H1 (cell line): Measurements from ENCODE around the gene CTAG1A. TPM values are rescaled to one million over a fixed set of nuclear protein-coding genes. Genes with fewer than 3 reads are reported as not detected.

Experiments
- CTCF ChIA-PET: fragments of 300-600 bp; sonication (Branson Sonifier 250); formaldehyde crosslinking; loops from one replicate; lab custom pipeline; 2021; ENCODE audit not compliant: partially characterized antibody; lab: Charles Lee
- POLR2A ChIA-PET: fragments of 300-600 bp; sonication (Branson Sonifier 250); formaldehyde crosslinking; loops from one replicate; lab custom pipeline; 2021; ENCODE audit warnings: inconsistent platforms; ENCODE audit not compliant: partially characterized antibody; lab: Charles Lee
- DNase-seq, 2 experiments: peaks; one replicate each; pipeline versions ENCODE4 v3.0.0 to v3.0.0-alpha.2; 2010 to 2022; ENCODE audit warnings: low spot score in 2 of 2, low read depth in 1 of 2, mixed read lengths in 1 of 2
- FAIRE-seq: peaks from 2 replicates; lab custom pipeline; 2011; peaks lifted over from hg19 to GRCh38; lab: Jason Lieb, UNC
- H2AFZ ChIP-seq: 2 replicates; pipeline ENCODE4 v1.8.1; 2012; ENCODE audit warnings: low read length, inconsistent platforms
- H2AK5ac ChIP-seq: 2 replicates; pipeline ENCODE4 v1.6.1; 2013; ENCODE audit warnings: low read depth, low read length
- H2BK120ac ChIP-seq: replicated peaks from 2 replicates; pipeline ENCODE3; 2013; ENCODE audit warnings: low read depth, low read length, inconsistent platforms
- H2BK12ac ChIP-seq: 2 replicates; pipeline ENCODE4 v1.6.1; 2013; ENCODE audit warnings: low read depth, low read length
- H2BK15ac ChIP-seq: 2 replicates; pipeline ENCODE4 v1.6.1; 2013; ENCODE audit warnings: low read length
- H2BK20ac ChIP-seq: 2 replicates; pipeline ENCODE4 v1.6.1; 2013; ENCODE audit warnings: low read length
- H2BK5ac ChIP-seq: 2 replicates; pipeline ENCODE4 v1.6.1; 2013; ENCODE audit warnings: low read depth, low read length
- H3K14ac ChIP-seq: 2 replicates; pipeline ENCODE4 v1.6.1; 2013; ENCODE audit warnings: inconsistent platforms; ENCODE audit not compliant: insufficient read length
- H3K18ac ChIP-seq: 2 replicates; pipeline ENCODE4 v1.6.1; 2013; ENCODE audit warnings: low read length; ENCODE audit errors: extremely low read depth
- H3K23ac ChIP-seq: 2 replicates; pipeline ENCODE4 v1.6.1; 2013; ENCODE audit warnings: inconsistent platforms; ENCODE audit not compliant: insufficient read length
- H3K23me2 ChIP-seq: 2 replicates; pipeline ENCODE4 v1.6.1; 2013; ENCODE audit warnings: low read depth, low read length
- H3K27ac ChIP-seq: 2 replicates; pipeline ENCODE4 v1.6.1; 2011; ENCODE audit warnings: low read depth, low read length, inconsistent platforms
- H3K27me3 ChIP-seq, 4 experiments: replicated peaks in 1 of 4; 1 replicate in 1 of 4; 2 replicates in 3 of 4; pipeline versions ENCODE4 v1.6.1 to v1.8.1; 2011 to 2013; ENCODE audit warnings: low read length in 3 of 4, mild to moderate bottlenecking in 3 of 4, inconsistent platforms in 2 of 4, mixed read lengths in 2 of 4, moderate library complexity in 1 of 4; ENCODE audit not compliant: control insufficient read depth in 3 of 4, insufficient read depth in 3 of 4; ENCODE audit errors: extremely low read depth in 1 of 4
- H3K36me3 ChIP-seq, 4 experiments: 2 replicates each; pipeline versions ENCODE4 v1.6.1 to v1.8.1; 2011 to 2013; ENCODE audit warnings: mild to moderate bottlenecking in 4 of 4, low read length in 3 of 4, moderate library complexity in 2 of 4, control low read depth in 1 of 4, inconsistent platforms in 1 of 4; ENCODE audit not compliant: insufficient read depth in 4 of 4, control insufficient read depth in 2 of 4
- H3K4ac ChIP-seq: replicated peaks from 2 replicates; pipeline ENCODE3; 2013; ENCODE audit warnings: low read length, low read depth, mixed read lengths, inconsistent platforms; ENCODE audit not compliant: insufficient read length
- H3K4me1 ChIP-seq, 4 experiments: replicated peaks in 1 of 4; 1 replicate in 1 of 4; 2 replicates in 3 of 4; pipeline versions ENCODE4 v1.6.1 to v1.8.1; 2011 to 2013; ENCODE audit warnings: low read length in 3 of 4, inconsistent platforms in 2 of 4, mixed read lengths in 1 of 4; ENCODE audit not compliant: insufficient read depth in 4 of 4, control insufficient read depth in 3 of 4
- H3K4me2 ChIP-seq, 2 experiments: 2 replicates each; pipeline versions ENCODE4 v1.6.1 to v1.8.1; 2011 to 2013; ENCODE audit warnings: low read depth in 2 of 2, low read length in 2 of 2, control low read depth in 1 of 2, inconsistent platforms in 1 of 2, mild to moderate bottlenecking in 1 of 2; ENCODE audit not compliant: insufficient read depth in 1 of 2
- H3K4me3 ChIP-seq, 4 experiments: fragments of 200-600, 300-600 bp in 1 of 4; sonication (generic), shearing (Covaris generic), sonication (Bioruptor Twin) in 1 of 4; 2 replicates each; pipeline versions ENCODE4 v1.5.1 to v1.8.1; 2011 to 2016; ENCODE audit warnings: low read length in 4 of 4, low read depth in 3 of 4, control low read depth in 2 of 4, inconsistent platforms in 2 of 4, mild to moderate bottlenecking in 2 of 4, mixed read lengths in 1 of 4, moderate library complexity in 1 of 4; ENCODE audit not compliant: insufficient read depth in 2 of 4; ENCODE audit errors: extremely low read depth in 1 of 4
- H3K56ac ChIP-seq: replicated peaks from 2 replicates; pipeline ENCODE3; 2013; ENCODE audit warnings: low read depth, mild to moderate bottlenecking, mixed read lengths, low read length, inconsistent platforms; ENCODE audit not compliant: insufficient read length
- H3K79me1 ChIP-seq: 2 replicates; pipeline ENCODE4 v1.6.1; 2013; ENCODE audit warnings: low read depth, low read length, control low read depth
- H3K79me2 ChIP-seq, 2 experiments: 2 replicates each; pipeline versions ENCODE4 v1.6.1 to v1.8.1; 2012 to 2013; ENCODE audit warnings: low read length in 2 of 2, mild to moderate bottlenecking in 2 of 2, inconsistent platforms in 1 of 2; ENCODE audit not compliant: insufficient read depth in 2 of 2, control insufficient read depth in 1 of 2
- H3K9ac ChIP-seq, 4 experiments: replicated peaks in 1 of 4; 1 replicate in 1 of 4; 2 replicates in 3 of 4; pipeline versions ENCODE4 v1.6.1 to v1.8.1; 2011 to 2013; ENCODE audit warnings: low read depth in 3 of 4, low read length in 3 of 4, control low read depth in 2 of 4, mild to moderate bottlenecking in 2 of 4, moderate library complexity in 2 of 4, inconsistent platforms in 1 of 4; ENCODE audit errors: extremely low read depth in 1 of 4
- H3K9me3 ChIP-seq, 2 experiments: 2 replicates each; pipeline versions ENCODE4 v1.6.1 to v1.8.1; 2012 to 2013; ENCODE audit warnings: mild to moderate bottlenecking in 2 of 2, moderate library complexity in 2 of 2, control low read depth in 1 of 2, inconsistent platforms in 1 of 2, low read depth in 1 of 2, low read length in 1 of 2, mixed read lengths in 1 of 2; ENCODE audit not compliant: insufficient read depth in 2 of 2
- H4K20me1 ChIP-seq, 2 experiments: replicated peaks in 1 of 2; 2 replicates each; pipeline versions ENCODE3 to v1.8.1; 2011 to 2013; ENCODE audit warnings: inconsistent platforms in 2 of 2, low read length in 2 of 2, mild to moderate bottlenecking in 1 of 2; ENCODE audit not compliant: insufficient read depth in 2 of 2, control insufficient read depth in 1 of 2
- H4K5ac ChIP-seq: 2 replicates; pipeline ENCODE4 v1.6.1; 2013; ENCODE audit warnings: low read length, low read depth, mixed read lengths, inconsistent platforms; ENCODE audit not compliant: insufficient read length
- H4K8ac ChIP-seq: 2 replicates; pipeline ENCODE4 v1.8.0; 2013; ENCODE audit warnings: mild to moderate bottlenecking, moderate library complexity, low read length, inconsistent platforms; ENCODE audit not compliant: insufficient read depth; ENCODE audit errors: extremely low read depth
- H4K91ac ChIP-seq: replicated peaks from 2 replicates; pipeline ENCODE3; 2013; ENCODE audit warnings: low read length, mixed read lengths, inconsistent platforms; ENCODE audit not compliant: insufficient read length
- BACH1 ChIP-seq: IDR thresholded peaks from 2 replicates; pipeline ENCODE4 v1.6.1; 2012; ENCODE audit warnings: low read length, improper control_type of control experiment
- WGBS, 2 experiments: shearing (Covaris generic) in 1 of 2; methylation state at CpG; one replicate each; pipeline versions ENCODE4 v1.1.6 to v1.1.7; 2013 to 2015; ENCODE audit warnings: low lambda C conversion rate in 2 of 2, mixed read lengths in 2 of 2, inconsistent platforms in 1 of 2, low coverage in 1 of 2, missing lambda C conversion rate in 1 of 2; ENCODE audit not compliant: insufficient replicate concordance in 2 of 2, insufficient coverage in 1 of 2, insufficient read length in 1 of 2; ENCODE audit errors: extremely low coverage in 1 of 2, missing lambda C conversion rate in 1 of 2; 5-methylcytosine and 5-hydroxymethylcytosine counted together
- polyA plus RNA-seq, 7 experiments: library from polyadenylated mRNA; depleted of rRNA in 3 of 7; stranded (reverse) in 5 of 7; unstranded in 2 of 7; fragments of >200 nt in 5 of 7; fragments of 200-250 nt in 2 of 7; gene quantifications; 1 replicate in 5 of 7; 2 replicates in 1 of 7; 4 replicates in 1 of 7; pipeline versions ENCODE4 v1.2.1 to v1.2.3, GENCODE V29; 2011 to 2013; ENCODE audit warnings: missing spikeins in 2 of 7, mixed read lengths in 2 of 7
- total RNA-seq: library from RNA; stranded (reverse); fragmentation: NEBNext Ultra II Directional; extraction: Animal tissue kit (Norgen Biotek cat#: 25700); gene quantifications from 2 replicates; pipeline ENCODE4 v1.2.1, GENCODE V29; 2021

CTAG1A gene
- total and polyA plus RNA-seq, 2 of the 8 experiments (the other 6 are each of a cell fraction or from before 2014, with no cell fraction given) = not detected

DNA sequence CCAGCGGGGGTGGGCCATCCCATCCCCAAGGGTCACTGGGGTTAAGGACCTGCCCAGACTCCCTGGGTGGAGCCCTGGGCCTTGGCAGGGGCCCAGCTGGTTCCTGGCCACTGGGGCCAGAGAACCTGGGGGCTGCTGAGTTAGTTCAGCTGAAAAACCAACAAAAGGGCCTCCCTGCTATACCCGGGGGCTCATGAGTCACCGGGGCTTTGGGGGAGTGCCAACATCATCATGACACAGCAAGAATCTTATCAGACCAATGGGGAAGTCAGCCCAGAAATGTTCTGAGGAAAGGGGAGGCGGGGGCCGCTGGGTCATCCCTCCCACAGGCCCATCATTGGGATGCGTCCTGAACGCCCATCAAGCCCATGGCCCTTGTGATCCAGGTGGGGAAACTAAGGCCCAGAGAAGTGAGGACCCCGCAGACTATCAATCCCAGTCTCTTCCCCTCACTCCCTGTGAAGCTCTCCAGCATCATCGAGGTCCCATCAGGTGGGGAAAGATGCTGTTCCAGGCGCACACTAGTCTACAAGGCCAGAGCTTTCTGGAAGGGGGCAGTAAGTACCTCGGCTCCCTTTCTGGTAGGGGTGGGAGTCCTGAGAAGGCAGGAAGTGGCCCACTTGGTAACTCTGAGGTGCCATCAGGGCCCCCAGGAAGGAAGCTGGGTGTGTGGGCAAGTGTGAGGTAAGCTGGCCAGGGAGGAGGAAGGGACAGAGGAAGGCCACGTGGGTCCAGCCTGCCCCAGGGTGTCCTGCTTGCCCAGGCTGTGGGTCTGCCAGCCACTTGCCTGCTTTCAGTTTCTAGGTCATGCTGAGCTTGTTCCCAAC is 42.8 kb upstream of the CTAG1A start:
- Histone ChIP-seq H3K23me2 (peaks cover 3% of the 10 kb centered on the region; the same call in 1 of the 2 replicates), H3K4me3 (no peak overlapping the region), H3K79me2 (no peaks in the 10 kb centered on the region), H3K27me3 (no peaks in the 10 kb centered on the region), H4K20me1 (peaks cover 0 to 4% of the 10 kb centered on the region in 2 experiments), H2BK20ac (no peak overlapping the region), H2BK12ac (no peak overlapping the region), H2BK15ac (no peak overlapping the region), H3K9ac (no peak overlapping the region), H4K5ac (no peak overlapping the region), H3K18ac (no peak overlapping the region), H3K4me2 (no peak overlapping the region), H3K79me1 (no peaks in the 10 kb centered on the region; the same call in 1 of the 2 replicates), H3K56ac (no peak overlapping the region), H2BK5ac (no peak overlapping the region), H4K91ac (no peak overlapping the region), H2AK5ac (no peak overlapping the region), H3K23ac (no peak overlapping the region), H2AFZ (no peak overlapping the region), H3K14ac (no peak overlapping the region), H3K4me1 (peaks cover 0 to 3% (median 1%) of the 10 kb centered on the region in 4 experiments; a peak in 3 of 7 replicates), H4K8ac (no peak overlapping the region), H3K4ac (no peak overlapping the region), H3K9me3 (no peaks in the 10 kb centered on the region; a peak in 1 of 4 replicates), H3K36me3 (peaks cover 0 to 12% (median 6%) of the 10 kb centered on the region in 4 experiments; a peak in 5 of 8 replicates), H2BK120ac (no peak overlapping the region), H3K27ac (no peak overlapping the region)
- DNase-seq = no peak
- no peak for FAIRE-seq
- ChIA-PET CTCF (interaction anchor here (0.6 kb wide), 1 partner anchor 66 kb away, joined by 5 read pairs; no protein-coding TSS in a partner anchor), POLR2A (no interaction called here)
- WGBS, 2 experiments = 81% methylated on average over 7 of the region's 12 CpGs; no CpG with 5 or more reads in 1 of the 2 experiments
- TF ChIP-seq BACH1 = no peak
